GM19023 (cell line): ENCODE measurements around the gene EXOSC6.
A peak's percentile ranks its signal among the peaks of the same experiment; 100 is the strongest.
"Not testable (repeated sequence)": the region's sequence is repeated elsewhere in the genome, so short reads cannot be mapped to it uniquely, and the experiment has no call there.

Experiments
- ATAC-seq: cut with Tn5 transposase; IDR thresholded peaks from one replicate; pipeline ENCODE4 v1.9.1; 2021; ENCODE audit warnings: mild to moderate bottlenecking, moderate library complexity; ENCODE audit not compliant: unreplicated experiment

The EXOSC6 gene

GRCh38 chr16:70255574-70255973 lies 3.8 kb upstream of the EXOSC6 start:
- no peak for ATAC-seq

- ATAC-seq = no peak
Observed at GRCh38 chr16:70254965-70255286, 3.2 kb upstream of the EXOSC6 start.

GRCh38 chr16:70254180-70254964 lies 2.6 kb upstream of the EXOSC6 start:
- no peak for ATAC-seq

DNA sequence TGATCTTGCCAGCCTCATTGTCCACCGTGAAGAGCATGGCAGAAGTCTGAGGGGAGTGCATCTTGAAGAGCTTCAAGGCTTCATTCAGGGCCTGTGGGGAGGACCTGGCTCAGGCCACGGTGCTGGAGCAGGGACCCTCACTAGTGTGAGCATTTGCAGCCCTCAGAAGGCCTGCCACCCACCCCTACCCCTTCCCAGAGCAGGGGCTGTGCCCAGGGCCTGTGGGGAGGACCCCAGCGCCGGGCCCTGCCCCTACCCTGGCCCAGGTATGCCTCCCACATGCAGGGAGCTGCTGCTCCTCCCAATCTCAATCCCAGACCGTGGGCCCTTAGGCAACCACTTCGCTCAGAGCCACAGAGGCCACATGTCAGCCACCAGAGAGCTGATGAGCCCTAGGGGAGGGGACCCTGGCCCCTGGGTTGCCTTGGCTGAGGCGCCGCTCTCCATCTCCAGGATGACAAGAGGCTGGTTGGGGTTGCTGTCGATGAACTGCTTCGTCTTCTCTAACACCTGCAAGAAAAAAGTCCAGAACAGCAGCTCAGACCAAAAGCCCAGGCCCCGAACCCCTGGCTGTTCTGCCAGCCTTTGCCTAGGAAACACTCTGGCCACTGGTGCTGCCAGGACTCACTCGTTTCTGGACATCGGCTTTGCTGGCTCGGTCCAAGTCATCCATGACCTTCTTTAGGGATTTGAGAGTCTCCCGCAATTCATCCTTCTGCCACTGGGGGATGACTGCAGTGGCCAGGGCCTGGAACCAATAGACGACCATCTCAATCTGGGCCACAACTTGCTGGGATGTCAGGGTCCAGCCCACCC lies 1.8 kb upstream of the EXOSC6 start:
- no peak for ATAC-seq

DNA sequence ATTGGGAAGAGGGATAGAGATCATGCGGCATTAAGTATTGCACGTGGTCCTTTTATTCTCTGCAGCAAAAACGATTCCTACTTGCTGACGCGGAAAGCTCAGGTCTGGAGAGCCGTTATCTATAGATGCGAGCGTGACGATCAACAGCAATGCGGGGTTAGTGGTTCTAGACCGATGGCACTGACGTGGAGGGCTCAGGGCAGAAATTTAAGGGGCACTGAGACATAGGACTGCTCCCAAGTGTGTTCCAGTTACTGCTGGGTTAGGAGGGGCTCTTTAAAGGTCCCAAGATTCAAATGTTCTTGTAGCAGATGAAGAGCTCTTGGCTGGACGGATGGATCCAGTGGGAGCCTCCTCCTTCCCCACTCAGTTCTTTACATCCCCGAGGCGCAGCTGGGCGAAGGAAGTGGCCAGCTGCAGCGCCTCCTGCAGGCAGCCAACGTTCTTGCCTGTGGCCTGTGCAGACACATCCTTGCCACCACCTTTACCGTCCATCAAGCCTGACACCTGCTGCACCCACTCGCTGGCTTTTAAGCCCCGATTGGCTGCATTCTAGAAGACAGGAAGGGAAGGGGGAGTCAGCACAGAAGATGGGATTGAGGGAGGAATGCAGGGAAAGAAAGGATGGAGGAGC lies 732 bp upstream of the EXOSC6 start:
- ATAC-seq = no peak

GRCh38 chr16:70250748-70251628 lies 752 bp downstream of the EXOSC6 start:
- ATAC-seq = peak; percentile 49

GRCh38 chr16:70249697-70250096 lies 2.0 kb downstream of the EXOSC6 start:
- ATAC-seq = not testable (repeated sequence)

GRCh38 chr16:70238773-70239172 lies 13.0 kb downstream of the EXOSC6 start:
- ATAC-seq = not testable (repeated sequence)

- ATAC-seq = not testable (repeated sequence)
Observed at GRCh38 chr16:70231831-70232230, 19.9 kb downstream of the EXOSC6 start.

GRCh38 chr16:70226024-70226423 lies 25.7 kb downstream of the EXOSC6 start:
- ATAC-seq = not testable (repeated sequence)

- ATAC-seq = not testable (repeated sequence)
Observed at GRCh38 chr16:70225430-70225829, 26.3 kb downstream of the EXOSC6 start.

- not testable (repeated sequence) for ATAC-seq
Observed at GRCh38 chr16:70224645-70225044, 27.1 kb downstream of the EXOSC6 start.

- ATAC-seq = not testable (repeated sequence)
Observed at GRCh38 chr16:70223971-70224513, 27.7 kb downstream of the EXOSC6 start.

DNA sequence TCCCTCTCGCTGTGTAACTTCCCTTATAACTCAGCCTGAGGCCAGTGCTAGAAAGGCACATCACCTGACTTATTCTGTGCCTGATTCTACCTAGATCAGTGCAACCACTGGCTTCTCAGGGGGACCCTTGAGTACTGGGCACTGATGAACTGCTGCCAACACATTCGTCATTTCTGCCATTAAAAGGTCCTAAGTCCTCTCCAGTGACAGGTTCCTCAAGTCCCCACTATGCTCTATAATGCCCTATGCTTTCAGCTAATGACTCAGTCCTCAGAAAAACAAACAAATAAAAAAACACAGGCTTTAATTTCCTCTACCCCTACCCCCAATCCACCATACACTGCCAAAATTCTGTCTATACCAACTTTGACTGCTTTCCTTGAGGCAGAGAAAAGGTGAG lies 28.5 kb downstream of the EXOSC6 start:
- not testable (repeated sequence) for ATAC-seq

DNA sequence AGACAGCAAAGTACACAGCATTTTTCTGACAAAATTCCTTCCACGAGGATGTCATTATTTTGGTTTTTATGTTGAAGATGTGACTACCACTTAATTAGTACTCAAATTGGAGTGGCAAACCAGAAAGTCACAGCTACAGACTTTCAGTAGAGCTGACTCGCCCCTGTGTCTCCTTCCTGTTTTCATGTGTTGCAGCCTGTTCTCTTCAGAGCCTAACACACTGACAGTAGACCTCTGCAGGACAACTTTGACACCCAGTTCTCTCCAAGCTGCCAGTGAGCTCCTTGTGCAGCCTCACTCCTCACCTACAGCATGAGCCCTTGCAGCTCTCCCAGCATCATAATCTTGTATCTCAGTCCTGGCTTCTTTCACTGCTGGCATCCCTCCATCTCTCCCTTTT lies 29.2 kb downstream of the EXOSC6 start:
- not testable (repeated sequence) for ATAC-seq

- ATAC-seq = not testable (repeated sequence)
Observed at GRCh38 chr16:70218586-70218985, 33.2 kb downstream of the EXOSC6 start.

- not testable (repeated sequence) for ATAC-seq
Observed at GRCh38 chr16:70206382-70206781, 45.4 kb downstream of the EXOSC6 start.

GRCh38 chr16:70204668-70205405 lies 46.9 kb downstream of the EXOSC6 start:
- ATAC-seq = not testable (repeated sequence)

GRCh38 chr16:70204010-70204409 lies 47.7 kb downstream of the EXOSC6 start:
- ATAC-seq = not testable (repeated sequence)

DNA sequence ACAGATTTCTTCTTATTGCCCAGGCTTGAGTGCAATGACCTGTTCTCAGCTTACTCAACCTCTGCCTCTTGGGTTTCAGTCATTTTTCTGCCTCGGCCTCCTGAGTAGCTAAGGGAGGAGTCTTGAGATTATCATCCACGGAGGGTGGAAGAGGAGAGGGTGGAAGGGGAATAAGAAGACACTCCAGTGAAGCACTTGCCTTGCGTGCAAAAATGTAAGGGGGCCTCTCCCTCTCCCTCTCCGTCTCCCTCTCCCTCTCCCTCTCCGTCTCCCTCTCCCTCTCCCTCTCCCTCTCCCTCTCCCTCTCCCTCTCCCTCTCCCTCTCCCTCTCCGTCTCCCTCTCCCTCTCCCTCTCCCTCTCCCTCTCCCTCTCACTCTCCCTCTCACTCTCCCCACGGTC lies 48.2 kb downstream of the EXOSC6 start:
- not testable (repeated sequence) for ATAC-seq
